HG03460 (cell line): Measurements from ENCODE around the gene CSNK2A1.
A peak's percentile ranks its signal among the peaks of the same experiment; 100 is the strongest.

Experiments
- ATAC-seq: cut with Tn5 transposase; IDR thresholded peaks from one replicate; pipeline ENCODE4 v1.9.1; 2021; ENCODE audit not compliant: unreplicated experiment

The CSNK2A1 gene

GRCh38 chr20:568097-568652 is 24.6 kb upstream of the CSNK2A1 start:
- no peak for ATAC-seq

- ATAC-seq = no peak
Observed at GRCh38 chr20:564192-564591, 20.6 kb upstream of the CSNK2A1 start.

- no peak for ATAC-seq
Observed at GRCh38 chr20:563187-563586, 19.6 kb upstream of the CSNK2A1 start.

- ATAC-seq = no peak
Observed at GRCh38 chr20:562232-562897, 18.8 kb upstream of the CSNK2A1 start.

- ATAC-seq = no peak
Observed at GRCh38 chr20:561437-562231, 18.0 kb upstream of the CSNK2A1 start.

- ATAC-seq = no peak
Observed at GRCh38 chr20:560680-561079, 17.1 kb upstream of the CSNK2A1 start.

GRCh38 chr20:558117-558516 is 14.5 kb upstream of the CSNK2A1 start:
- ATAC-seq = no peak

GRCh38 chr20:556984-557383 is 13.4 kb upstream of the CSNK2A1 start:
- no peak for ATAC-seq

- ATAC-seq = no peak
Observed at GRCh38 chr20:555976-556385, 12.4 kb upstream of the CSNK2A1 start.

GRCh38 chr20:550611-551010 is 7.0 kb upstream of the CSNK2A1 start:
- ATAC-seq = no peak

- ATAC-seq = no peak
Observed at GRCh38 chr20:549722-550496, 6.3 kb upstream of the CSNK2A1 start.

GRCh38 chr20:548906-549305 is 5.3 kb upstream of the CSNK2A1 start:
- no peak for ATAC-seq

GRCh38 chr20:547394-547793 is 3.8 kb upstream of the CSNK2A1 start:
- no peak for ATAC-seq

- ATAC-seq = no peak
Observed at GRCh38 chr20:546353-546752, 2.8 kb upstream of the CSNK2A1 start.

GRCh38 chr20:544153-544725 is 649 bp upstream of the CSNK2A1 start:
- ATAC-seq = no peak

GRCh38 chr20:542777-543368 is 717 bp downstream of the CSNK2A1 start:
- peak; percentile 24 for ATAC-seq

GRCh38 chr20:540391-541201 is 3.0 kb downstream of the CSNK2A1 start:
- no peak for ATAC-seq

- no peak for ATAC-seq
Observed at GRCh38 chr20:539848-540247, 3.7 kb downstream of the CSNK2A1 start.

GRCh38 chr20:539191-539590 is 4.4 kb downstream of the CSNK2A1 start:
- ATAC-seq = no peak

- no peak for ATAC-seq
Observed at GRCh38 chr20:537983-538382, 5.6 kb downstream of the CSNK2A1 start.
